Right lobe of liver (tissue), 4 donors: ENCODE data around the gene TPGS1.

ENCODE experiments used
- POLR2A ChIP-seq: fragments of 450-650 bp; IDR thresholded peaks from one replicate; pipeline ENCODE4 v1.6.1; 2017; ENCODE audit warnings: antibody characterized with exemption, mild to moderate bottlenecking
- TF ChIP-seq, protein P1 (sequence below), 4 donors: fragments of 200-600 bp in 3 of 4; fragments of 450-650 bp in 1 of 4; IDR thresholded peaks; one replicate each; pipeline versions ENCODE4 v1.5.1 to v1.8.0; 2016 to 2022; ENCODE audit warnings: antibody characterized with exemption in 4 of 4, mild to moderate bottlenecking in 2 of 4
- donor health status: DM: no; HTN: no; CAD: no.
- donor health status: DM: no; HTN: no; CAD: no.
- donor health status: DM: no; HTN: yes; CAD: no.

DNA sequence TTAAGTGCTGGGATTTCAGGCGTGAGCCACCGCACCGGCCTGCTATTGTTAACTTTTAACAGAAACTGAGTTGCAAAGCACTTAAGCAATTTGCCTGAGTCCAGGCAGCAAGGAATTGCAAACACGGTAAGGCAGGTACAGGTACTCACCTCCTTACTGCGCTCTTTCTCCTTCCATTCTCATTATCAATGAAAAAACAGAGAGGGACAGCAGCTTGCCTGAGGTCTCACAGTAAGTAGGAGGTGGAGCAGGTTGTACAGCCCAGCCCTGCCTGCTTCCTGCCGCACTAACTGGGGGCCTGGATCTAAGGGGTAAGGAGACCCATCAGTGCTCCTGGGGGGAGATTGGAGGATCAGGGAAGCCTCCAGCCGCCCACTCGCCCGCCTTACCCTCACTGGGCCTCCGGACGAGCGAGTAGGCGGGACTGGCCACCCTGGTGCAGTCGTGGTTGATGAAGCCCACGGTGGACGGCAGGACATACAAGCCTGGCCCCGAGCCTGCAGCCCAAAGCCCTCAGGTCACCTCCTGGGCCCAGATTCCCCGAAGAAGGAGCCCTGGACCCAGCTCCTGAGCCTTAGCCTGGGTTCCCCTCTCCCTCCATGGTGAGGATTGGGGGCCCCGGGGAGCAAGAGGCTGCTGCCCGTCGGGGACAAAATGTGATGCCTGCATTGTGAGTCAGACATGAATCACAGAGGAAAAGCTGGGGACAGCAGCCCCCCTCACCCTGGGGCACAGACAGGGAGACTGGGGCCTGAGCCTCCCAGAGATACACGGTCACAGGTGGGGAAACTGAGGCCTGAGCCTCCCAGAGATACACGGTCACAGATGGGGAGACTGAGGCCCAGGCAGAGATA lies 35.1 kb upstream of the TPGS1 start:
- TF ChIP-seq, protein P1, sequence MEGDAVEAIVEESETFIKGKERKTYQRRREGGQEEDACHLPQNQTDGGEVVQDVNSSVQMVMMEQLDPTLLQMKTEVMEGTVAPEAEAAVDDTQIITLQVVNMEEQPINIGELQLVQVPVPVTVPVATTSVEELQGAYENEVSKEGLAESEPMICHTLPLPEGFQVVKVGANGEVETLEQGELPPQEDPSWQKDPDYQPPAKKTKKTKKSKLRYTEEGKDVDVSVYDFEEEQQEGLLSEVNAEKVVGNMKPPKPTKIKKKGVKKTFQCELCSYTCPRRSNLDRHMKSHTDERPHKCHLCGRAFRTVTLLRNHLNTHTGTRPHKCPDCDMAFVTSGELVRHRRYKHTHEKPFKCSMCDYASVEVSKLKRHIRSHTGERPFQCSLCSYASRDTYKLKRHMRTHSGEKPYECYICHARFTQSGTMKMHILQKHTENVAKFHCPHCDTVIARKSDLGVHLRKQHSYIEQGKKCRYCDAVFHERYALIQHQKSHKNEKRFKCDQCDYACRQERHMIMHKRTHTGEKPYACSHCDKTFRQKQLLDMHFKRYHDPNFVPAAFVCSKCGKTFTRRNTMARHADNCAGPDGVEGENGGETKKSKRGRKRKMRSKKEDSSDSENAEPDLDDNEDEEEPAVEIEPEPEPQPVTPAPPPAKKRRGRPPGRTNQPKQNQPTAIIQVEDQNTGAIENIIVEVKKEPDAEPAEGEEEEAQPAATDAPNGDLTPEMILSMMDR (IDR thresholded peaks at IDR 0.05): no peak
- TF ChIP-seq POLR2A: no peak
